Heart left ventricle (tissue), 16 donors: Measurements from ENCODE around the gene PRDM16. TPM values are rescaled to one million over a fixed set of nuclear protein-coding genes. Genes with fewer than 3 reads are reported as not detected.

Source experiments
- ATAC-seq, 4 donors: fragments of 200-7000 bp; cut with Tn5 transposase; one replicate each; pipeline ENCODE4 v1.9.1; 2020 to 2022; ENCODE audit warnings: moderate library complexity in 4 of 4, mild to moderate bottlenecking in 3 of 4, moderate number of reproducible peaks in 1 of 4
- DNase-seq, 5 donors: peaks; one replicate each; pipeline ENCODE4 v3.0.0-alpha.2; 2020
- H3K27ac ChIP-seq, 12 donors: fragments of 200-600 bp; sonication (generic) in 4 of 12; one replicate each; pipeline versions ENCODE4 v1.5.0 to v1.8.0; 2016 to 2022; ENCODE audit warnings: mild to moderate bottlenecking in 2 of 12
- H3K27me3 ChIP-seq, 9 donors: fragments of 200-600 bp; sonication (generic) in 2 of 9; one replicate each; pipeline versions ENCODE4 v1.5.1 to v1.8.0; 2016 to 2022; ENCODE audit warnings: mild to moderate bottlenecking in 3 of 9
- H3K36me3 ChIP-seq, 9 donors: fragments of 200-600 bp; sonication (generic) in 2 of 9; one replicate each; pipeline versions ENCODE4 v1.5.0 to v1.8.0; 2018 to 2022; ENCODE audit warnings: mild to moderate bottlenecking in 2 of 9
- H3K4me1 ChIP-seq, 12 donors: fragments of 200-600 bp; sonication (generic) in 4 of 12; one replicate each; pipeline versions ENCODE4 v1.5.0 to v1.8.0; 2016 to 2022; ENCODE audit warnings: mild to moderate bottlenecking in 3 of 12
- H3K4me3 ChIP-seq, 12 donors: fragments of 200-600 bp; sonication (generic) in 4 of 12; one replicate each; pipeline versions ENCODE4 v1.5.0 to v1.8.0; 2017 to 2022; ENCODE audit warnings: mild to moderate bottlenecking in 9 of 12, moderate library complexity in 4 of 12
- H3K9me3 ChIP-seq, 12 donors: fragments of 200-600 bp; sonication (generic) in 4 of 12; one replicate each; pipeline versions ENCODE4 v1.5.0 to v1.8.0; 2016 to 2022; ENCODE audit warnings: mild to moderate bottlenecking in 1 of 12
- POLR2A ChIP-seq, 2 donors: fragments of 450-650 bp; IDR thresholded peaks; one replicate each; pipeline ENCODE4 v1.6.1; 2017; ENCODE audit warnings: antibody characterized with exemption in 2 of 2, mild to moderate bottlenecking in 2 of 2, moderate library complexity in 2 of 2
- WGBS, 4 donors: extraction: QIAGEN DNeasy Blood & Tissue Kit in 2 of 4; methylation state at CpG; one replicate each; pipeline versions ENCODE4 v1.1.5 to v1.1.7; 2013 to 2018; 5-methylcytosine and 5-hydroxymethylcytosine counted together
- intact Hi-C, 10 donors: fragments of 100-400 bp; cut with DNase I; formaldehyde crosslinking; loops; one replicate each; pipeline versions ENCODE4 v1.11.1 to v1.14.2; 2022
- polyA plus RNA-seq, 2 donors: library from polyadenylated mRNA; stranded (reverse); fragments of 200-250 nt; gene quantifications; one replicate each; pipeline ENCODE4 v1.2.3, GENCODE V29; 2013
- total RNA-seq, 9 donors: library from RNA; depleted of rRNA in 2 of 9; stranded (reverse); fragments of >200 nt in 2 of 9; fragmentation: NEBNext Ultra II Directional in 3 of 9; extraction: Animal tissue kit (Norgen Biotek cat#: 25700) in 3 of 9; gene quantifications; one replicate each; pipeline versions ENCODE4 v1.1.0 to v1.2.4, GENCODE V29; 2016 to 2023
- TF ChIP-seq, protein P1 (sequence below), 12 donors: fragments of 200-600 bp; sonication (generic) in 4 of 12; IDR thresholded peaks; one replicate each; pipeline versions ENCODE4 v1.5.0 to v1.8.0; 2018 to 2022; ENCODE audit warnings: antibody characterized with exemption in 12 of 12, mild to moderate bottlenecking in 5 of 12
- donor health status: ischemic (EF 13 %, LVEDD 7.1; RV severe dilation, severe dysfunction).
- donor health status: healthy with polysubstance abuse.
- donor health status: DM: no; HTN: yes; CAD: no.
- donor health status: DM: no; HTN: no; CAD: no.
- donor health status: ischemic (EF 25% LVEDD 6.9; RV normal size, moderate dysfunction).
- donor health status: ischemic (EF 25% LVEDD 5.7; RV mildly dilated, moderate dysfunction).
- donor health status: healthy.
- donor health status: DM: yes; HTN: yes; CAD: no.
- donor health status: ischemic (EF 35%, LVEDD 5.7; RV mildly dilated, moderate dysfunction).
- donor health status: nonischemic (EF 11% LVEDD 7.7; RV severe dilation, severe dysfunction).
- donor health status: DM: yes; HTN: yes; CAD: no.
- donor health status: PGD.
- donor health status: ischemic (EF 29% LVEDD 5.4; RV normal size, mild dysfunction).
- donor health status: nonischemic (EF 23%, LVEDD 6.1; RV moderate dilation, normal function).

The PRDM16 gene
- total and polyA plus RNA-seq, 11 donors, result 6.0 to 22.7 (median 14.0) TPM

DNA sequence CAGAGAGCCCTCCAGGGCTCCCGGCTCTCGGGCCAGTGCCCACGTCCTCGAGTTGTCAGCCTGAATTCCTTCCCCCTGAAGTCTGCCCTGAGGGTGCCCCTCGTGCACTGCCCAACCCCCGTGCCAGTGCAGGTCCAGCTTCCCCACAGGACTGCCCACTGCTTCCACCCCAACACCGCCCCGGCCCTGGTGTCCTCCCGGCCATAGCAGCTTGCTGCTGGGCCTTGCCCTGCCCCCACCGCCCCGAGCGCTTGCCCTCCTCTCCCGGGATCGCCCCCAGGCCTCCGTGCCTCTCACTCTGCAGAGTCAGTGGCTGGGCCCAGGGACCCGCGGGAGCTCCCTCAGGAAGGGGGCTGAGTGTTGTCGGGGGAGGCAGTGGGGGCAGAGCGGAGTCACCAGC, 361.4 kb downstream of the PRDM16 start:
- 81 to 90% (median 82%) methylated on average over 18 to 19 of the region's 19 CpGs for WGBS, 4 donors
- Histone ChIP-seq H3K27ac (no peak overlapping the region), H3K36me3 (peaks cover 0 to 39% (median 10%) of the 10 kb centered on the region in 9 donors), H3K4me1 (no peaks in the 10 kb centered on the region), H3K27me3 (no peaks in the 10 kb centered on the region), H3K9me3 (no peaks in the 10 kb centered on the region), H3K4me3 (no peak overlapping the region)
- ATAC-seq (no peak), DNase-seq (peak in 2 of 5 donors; percentile 23 to 54)
- intact Hi-C loops, result loop anchor here in 1 of 10 donors (5.0 kb wide), 1 partner anchor 368 kb away; no protein-coding TSS in a partner anchor
- TF ChIP-seq, protein P1, sequence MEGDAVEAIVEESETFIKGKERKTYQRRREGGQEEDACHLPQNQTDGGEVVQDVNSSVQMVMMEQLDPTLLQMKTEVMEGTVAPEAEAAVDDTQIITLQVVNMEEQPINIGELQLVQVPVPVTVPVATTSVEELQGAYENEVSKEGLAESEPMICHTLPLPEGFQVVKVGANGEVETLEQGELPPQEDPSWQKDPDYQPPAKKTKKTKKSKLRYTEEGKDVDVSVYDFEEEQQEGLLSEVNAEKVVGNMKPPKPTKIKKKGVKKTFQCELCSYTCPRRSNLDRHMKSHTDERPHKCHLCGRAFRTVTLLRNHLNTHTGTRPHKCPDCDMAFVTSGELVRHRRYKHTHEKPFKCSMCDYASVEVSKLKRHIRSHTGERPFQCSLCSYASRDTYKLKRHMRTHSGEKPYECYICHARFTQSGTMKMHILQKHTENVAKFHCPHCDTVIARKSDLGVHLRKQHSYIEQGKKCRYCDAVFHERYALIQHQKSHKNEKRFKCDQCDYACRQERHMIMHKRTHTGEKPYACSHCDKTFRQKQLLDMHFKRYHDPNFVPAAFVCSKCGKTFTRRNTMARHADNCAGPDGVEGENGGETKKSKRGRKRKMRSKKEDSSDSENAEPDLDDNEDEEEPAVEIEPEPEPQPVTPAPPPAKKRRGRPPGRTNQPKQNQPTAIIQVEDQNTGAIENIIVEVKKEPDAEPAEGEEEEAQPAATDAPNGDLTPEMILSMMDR (IDR thresholded peaks at IDR 0.05), result no peak
- no peak for TF ChIP-seq POLR2A (IDR thresholded peaks at IDR 0.05)

DNA sequence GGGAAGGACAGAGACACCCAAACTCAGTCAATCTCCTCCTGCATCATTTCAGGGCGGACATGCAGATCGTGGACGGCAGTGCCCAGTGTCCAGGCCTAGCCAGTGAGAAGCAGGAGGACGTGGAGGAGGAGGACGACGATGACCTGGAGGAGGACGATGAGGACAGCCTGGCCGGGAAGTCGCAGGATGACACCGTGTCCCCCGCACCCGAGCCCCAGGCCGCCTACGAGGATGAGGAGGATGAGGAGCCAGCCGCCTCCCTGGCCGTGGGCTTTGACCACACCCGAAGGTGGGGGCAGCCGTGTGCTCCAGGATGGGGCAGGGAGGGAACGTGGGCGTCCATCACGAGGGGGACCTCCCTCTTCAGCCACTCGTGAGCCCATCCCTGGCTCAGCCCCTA, 361.8 kb downstream of the PRDM16 start:
- Histone ChIP-seq H3K4me3 (no peak overlapping the region), H3K9me3 (no peaks in the 10 kb centered on the region), H3K36me3 (peaks cover 0 to 39% (median 10%) of the 10 kb centered on the region in 9 donors), H3K27ac (no peak overlapping the region), H3K4me1 (no peaks in the 10 kb centered on the region), H3K27me3 (no peaks in the 10 kb centered on the region)
- ATAC-seq (no peak), DNase-seq (peak in 2 of 5 donors; percentile 20 to 60)
- intact Hi-C loops, result loop anchor here in 1 of 10 donors (5.0 kb wide), 1 partner anchor 369 kb away; no protein-coding TSS in a partner anchor
- TF ChIP-seq, protein P1 (IDR thresholded peaks at IDR 0.05), result no peak
- no peak for TF ChIP-seq POLR2A (IDR thresholded peaks at IDR 0.05)
- WGBS, 4 donors, result 71 to 80% (median 75%) methylated on average over 19 to 22 of the region's 22 CpGs

DNA sequence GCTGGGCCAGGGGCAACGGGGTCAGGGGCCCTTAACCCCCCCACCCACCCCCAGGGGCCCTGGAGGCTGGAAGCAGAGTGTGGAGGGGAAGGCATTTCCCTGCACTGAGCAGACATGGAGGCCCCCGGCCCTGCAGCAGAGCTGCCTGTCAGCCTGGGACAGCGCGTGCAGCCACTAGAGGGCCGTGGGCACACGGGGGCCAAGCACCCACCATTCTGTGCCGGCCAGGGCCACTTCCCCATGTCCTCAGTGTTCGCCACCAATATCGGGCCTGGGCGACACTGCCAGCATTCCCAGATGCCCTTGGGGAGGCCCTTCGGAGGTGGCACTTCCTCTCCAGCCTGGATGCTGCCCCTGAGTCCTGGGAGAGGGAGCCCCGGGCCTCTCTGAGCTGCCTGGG, 362.3 kb downstream of the PRDM16 start:
- WGBS, 4 donors, result 56 to 65% (median 59%) methylated on average over 7 to 12 of the region's 12 CpGs
- Histone ChIP-seq H3K27me3 (no peaks in the 10 kb centered on the region), H3K4me3 (no peak overlapping the region), H3K36me3 (peaks cover 0 to 35% (median 7%) of the 10 kb centered on the region in 9 donors), H3K4me1 (no peaks in the 10 kb centered on the region), H3K9me3 (no peaks in the 10 kb centered on the region), H3K27ac (no peak overlapping the region)
- no peak for TF ChIP-seq POLR2A (IDR thresholded peaks at IDR 0.05)
- TF ChIP-seq, protein P1 (IDR thresholded peaks at IDR 0.05), result no peak
- intact Hi-C loops, result loop anchor here in 1 of 10 donors (5.0 kb wide), 1 partner anchor 369 kb away; no protein-coding TSS in a partner anchor
- ATAC-seq, result no peak
- peak in 2 of 5 donors; percentile 14 to 43 for DNase-seq

DNA sequence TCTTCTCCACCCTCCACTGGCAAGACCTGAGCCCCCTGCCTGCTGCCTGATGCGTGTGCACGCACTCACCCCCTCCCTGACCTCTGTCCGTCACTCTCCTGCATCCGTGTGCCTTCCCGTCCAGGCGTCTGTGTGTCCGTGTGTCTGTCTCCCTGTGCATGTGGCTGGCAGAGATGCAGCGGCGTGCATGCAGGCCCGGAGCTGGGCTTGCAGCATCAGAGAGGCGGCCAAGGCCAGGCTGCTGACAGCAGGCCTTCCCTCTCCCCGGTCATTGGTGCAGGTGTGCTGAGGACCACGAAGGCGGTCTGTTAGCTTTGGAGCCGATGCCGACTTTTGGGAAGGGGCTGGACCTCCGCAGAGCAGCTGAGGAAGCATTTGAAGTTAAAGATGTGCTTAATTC, 362.7 kb downstream of the PRDM16 start:
- no peak for ATAC-seq
- Histone ChIP-seq H3K4me1 (no peaks in the 10 kb centered on the region), H3K27me3 (no peaks in the 10 kb centered on the region), H3K27ac (no peak overlapping the region), H3K9me3 (no peaks in the 10 kb centered on the region), H3K36me3 (peaks cover 0 to 31% (median 3%) of the 10 kb centered on the region in 9 donors), H3K4me3 (no peak overlapping the region)
- no peak for TF ChIP-seq POLR2A (IDR thresholded peaks at IDR 0.05)
- TF ChIP-seq, protein P1 (IDR thresholded peaks at IDR 0.05), result no peak
- peak in 2 of 5 donors; percentile 16 to 39 for DNase-seq
- intact Hi-C loops, result loop anchor here in 1 of 10 donors (5.0 kb wide), 1 partner anchor 369 kb away; no protein-coding TSS in a partner anchor
- 83 to 88% (median 85%) methylated on average over 15 to 17 of the region's 17 CpGs for WGBS, 4 donors
